ENCODE results near the gene TJAP1. TPM values are rescaled to one million over a fixed set of nuclear protein-coding genes. Genes with fewer than 3 reads are reported as not detected.

TJAP1 gene
- total and polyA plus RNA-seq, 8 donors: 12.9 to 44.5 (median 17.3) TPM

- TF ChIP-seq, protein P1, sequence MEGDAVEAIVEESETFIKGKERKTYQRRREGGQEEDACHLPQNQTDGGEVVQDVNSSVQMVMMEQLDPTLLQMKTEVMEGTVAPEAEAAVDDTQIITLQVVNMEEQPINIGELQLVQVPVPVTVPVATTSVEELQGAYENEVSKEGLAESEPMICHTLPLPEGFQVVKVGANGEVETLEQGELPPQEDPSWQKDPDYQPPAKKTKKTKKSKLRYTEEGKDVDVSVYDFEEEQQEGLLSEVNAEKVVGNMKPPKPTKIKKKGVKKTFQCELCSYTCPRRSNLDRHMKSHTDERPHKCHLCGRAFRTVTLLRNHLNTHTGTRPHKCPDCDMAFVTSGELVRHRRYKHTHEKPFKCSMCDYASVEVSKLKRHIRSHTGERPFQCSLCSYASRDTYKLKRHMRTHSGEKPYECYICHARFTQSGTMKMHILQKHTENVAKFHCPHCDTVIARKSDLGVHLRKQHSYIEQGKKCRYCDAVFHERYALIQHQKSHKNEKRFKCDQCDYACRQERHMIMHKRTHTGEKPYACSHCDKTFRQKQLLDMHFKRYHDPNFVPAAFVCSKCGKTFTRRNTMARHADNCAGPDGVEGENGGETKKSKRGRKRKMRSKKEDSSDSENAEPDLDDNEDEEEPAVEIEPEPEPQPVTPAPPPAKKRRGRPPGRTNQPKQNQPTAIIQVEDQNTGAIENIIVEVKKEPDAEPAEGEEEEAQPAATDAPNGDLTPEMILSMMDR (IDR thresholded peaks at IDR 0.05): no peak
- Histone ChIP-seq H3K36me3 (peaks cover 4 to 24% (median 18%) of the 10 kb centered on the region in 3 donors), H3K27ac (no peak overlapping the region), H3K4me3 (no peak overlapping the region), H3K27me3 (no peaks in the 10 kb centered on the region), H3K4me1 (no peaks in the 10 kb centered on the region), H3K9me3 (no peaks in the 10 kb centered on the region)
- WGBS, 2 donors: 93 to 95% methylated on average over 8 of the region's 8 CpGs
- DNase-seq (no peak), ATAC-seq (no peak), FAIRE-seq (no peak)
- intact Hi-C loops (cut with DNase I): no loop called here
Observed at GRCh38 chr6:43541774-43542471, 64.6 kb downstream of the TJAP1 start.

DNA sequence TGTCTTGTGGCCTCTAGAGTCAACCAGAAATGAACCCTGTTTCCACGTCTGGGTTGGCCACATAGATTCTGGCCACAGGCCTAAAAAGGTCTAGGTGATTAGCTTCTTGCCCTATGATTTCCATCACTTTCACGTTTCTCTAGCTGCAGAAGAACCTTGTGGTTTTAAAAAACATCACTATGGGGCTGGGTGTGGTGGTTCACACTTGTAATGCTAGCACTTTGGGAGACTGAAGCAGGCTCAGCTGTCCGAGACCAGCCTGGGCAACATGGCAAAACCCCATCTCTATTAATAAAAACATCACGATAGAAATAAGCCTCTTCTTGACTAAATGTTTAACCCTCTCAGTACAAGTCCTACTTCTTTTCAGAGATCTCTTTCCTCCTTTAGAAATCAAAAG is 67.1 kb downstream of the TJAP1 start:
- H3K36me3 ChIP-seq: peaks cover 4 to 46% (median 27%) of the 10 kb centered on the region in 3 donors
- TF ChIP-seq, protein P1 (IDR thresholded peaks at IDR 0.05): no peak
- intact Hi-C loops (cut with DNase I): no loop called here
- no peak for DNase-seq
- H3K4me3 ChIP-seq: no peak overlapping the region
- H3K27me3 ChIP-seq: no peaks in the 10 kb centered on the region
- no peaks in the 10 kb centered on the region for H3K4me1 ChIP-seq
- no peak for ATAC-seq
- H3K27ac ChIP-seq: no peak overlapping the region
- 66 to 67% methylated on average over 4 of the region's 4 CpGs for WGBS, 2 donors
- H3K9me3 ChIP-seq: no peaks in the 10 kb centered on the region
- no peak for FAIRE-seq

GRCh38 chr6:43547222-43547621 is 69.9 kb downstream of the TJAP1 start:
- intact Hi-C loops (cut with DNase I): no loop called here
- H3K36me3 ChIP-seq: peaks cover 4 to 67% (median 43%) of the 10 kb centered on the region in 3 donors

More at GRCh38 chr6:43547222-43547621, 69.9 kb downstream of the TJAP1 start:
- Histone ChIP-seq H3K27ac (no peak overlapping the region), H3K4me3 (no peak overlapping the region), H3K9me3 (no peaks in the 10 kb centered on the region), H3K4me1 (no peaks in the 10 kb centered on the region), H3K27me3 (no peaks in the 10 kb centered on the region)
- ATAC-seq (no peak), FAIRE-seq (no peak), DNase-seq (no peak)
- TF ChIP-seq, protein P1 (IDR thresholded peaks at IDR 0.05): no peak
- 79 to 90% methylated on average over 3 of the region's 3 CpGs for WGBS, 2 donors

Small RNA genes lying within 50 kb of the gene (microRNA-seq; reads per million reads assigned to microRNA genes)
- gene MIR6780B: 0 to 1.2 reads per million in 2 donors

Other genes with a start within 250 kb of the TJAP1 start
- gene DNPH1, start 248.1 kb upstream of the TJAP1 start, total RNA-seq: 10 to 100 TPM; 19.9 to 45.1 (median 38.4) TPM
- 10 to 100 TPM; 56.0 to 73.3 TPM for gene DNPH1, start 248.1 kb upstream of the TJAP1 start, polyA plus RNA-seq
- gene TTBK1, start 234.1 kb upstream of the TJAP1 start, total RNA-seq: under 1 TPM; 0.08 to 0.19 (median 0.14) TPM
- gene TTBK1, start 234.1 kb upstream of the TJAP1 start, polyA plus RNA-seq: under 1 TPM; 0.45 to 0.57 TPM
- under 1 TPM in 1 of 6 donors, not detected in 5; 0.16 TPM for gene SLC22A7, start 179.3 kb upstream of the TJAP1 start, total RNA-seq
- gene SLC22A7, start 179.3 kb upstream of the TJAP1 start, polyA plus RNA-seq: not detected
- gene CRIP3, start 168.7 kb upstream of the TJAP1 start, total RNA-seq: 1 to 10 TPM in 2 of 6 donors, under 1 TPM in 4; 0.46 to 4.6 (median 0.82) TPM
- gene CRIP3, start 168.7 kb upstream of the TJAP1 start, polyA plus RNA-seq: 1 to 10 TPM; 4.5 to 9.7 TPM
- 10 to 100 TPM in 2 of 6 donors, 1 to 10 TPM in 4; 6.2 to 13.0 (median 8.7) TPM for gene ZNF318, start 107.9 kb upstream of the TJAP1 start, total RNA-seq
- gene ZNF318, start 107.9 kb upstream of the TJAP1 start, polyA plus RNA-seq: 1 to 10 TPM; 6.2 to 9.4 TPM
- gene ABCC10, start 50.0 kb upstream of the TJAP1 start, total RNA-seq: 10 to 100 TPM; 14.0 to 21.8 (median 18.3) TPM
- gene ABCC10, start 50.0 kb upstream of the TJAP1 start, polyA plus RNA-seq: 10 to 100 TPM; 40.1 to 54.8 TPM
- 1 to 10 TPM in 1 of 6 donors, under 1 TPM in 3, not detected in 2; 0.22 to 1.1 (median 0.34) TPM for gene DLK2, start 22.0 kb upstream of the TJAP1 start, total RNA-seq
- under 1 TPM; 0.26 to 0.30 TPM for gene DLK2, start 22.0 kb upstream of the TJAP1 start, polyA plus RNA-seq
- gene LRRC73, start 32.8 kb downstream of the TJAP1 start, total RNA-seq: 1 to 10 TPM in 1 of 6 donors, under 1 TPM in 5; 0.60 to 1.1 (median 0.82) TPM
- 1 to 10 TPM in 1 of 2 donors, under 1 TPM in 1; 0.38 to 1.5 TPM for gene LRRC73, start 32.8 kb downstream of the TJAP1 start, polyA plus RNA-seq
- gene YIPF3, start 39.4 kb downstream of the TJAP1 start, total RNA-seq: 10 to 100 TPM; 60.6 to 81.1 (median 69.7) TPM
- 10 to 100 TPM; 60.3 to 92.2 TPM for gene YIPF3, start 39.4 kb downstream of the TJAP1 start, polyA plus RNA-seq
- gene POLR1C, start 39.5 kb downstream of the TJAP1 start, total RNA-seq: 10 to 100 TPM; 10.2 to 20.9 (median 18.8) TPM
- gene POLR1C, start 39.5 kb downstream of the TJAP1 start, polyA plus RNA-seq: 10 to 100 TPM; 15.7 to 31.3 TPM
- gene XPO5, start 98.5 kb downstream of the TJAP1 start, total RNA-seq: 10 to 100 TPM; 18.1 to 25.7 (median 22.9) TPM
- gene XPO5, start 98.5 kb downstream of the TJAP1 start, polyA plus RNA-seq: 10 to 100 TPM; 13.6 to 19.5 TPM
- gene POLH, start 98.6 kb downstream of the TJAP1 start, total RNA-seq: 10 to 100 TPM in 2 of 6 donors, 1 to 10 TPM in 4; 6.1 to 12.6 (median 9.0) TPM
- gene POLH, start 98.6 kb downstream of the TJAP1 start, polyA plus RNA-seq: 1 to 10 TPM; 1.9 to 2.2 TPM
- gene GTPBP2, start 151.7 kb downstream of the TJAP1 start, total RNA-seq: 10 to 100 TPM; 23.6 to 57.5 (median 29.8) TPM
- gene GTPBP2, start 151.7 kb downstream of the TJAP1 start, polyA plus RNA-seq: 10 to 100 TPM; 53.0 to 63.0 TPM
- gene MAD2L1BP, start 158.3 kb downstream of the TJAP1 start, total RNA-seq: 10 to 100 TPM in 4 of 6 donors, 1 to 10 TPM in 2; 6.5 to 11.8 (median 10.1) TPM
- 10 to 100 TPM in 1 of 2 donors, 1 to 10 TPM in 1; 9.1 to 18.6 TPM for gene MAD2L1BP, start 158.3 kb downstream of the TJAP1 start, polyA plus RNA-seq
- gene RSPH9, start 167.5 kb downstream of the TJAP1 start, total RNA-seq: under 1 TPM in 3 of 6 donors, not detected in 3; 0.06 to 0.16 (median 0.12) TPM
- gene RSPH9, start 167.5 kb downstream of the TJAP1 start, polyA plus RNA-seq: 1 to 10 TPM in 1 of 2 donors, under 1 TPM in 1; 0.08 to 1.1 TPM
- 10 to 100 TPM; 10.9 to 18.2 (median 14.3) TPM for gene MRPS18A, start 210.2 kb downstream of the TJAP1 start, total RNA-seq
- gene MRPS18A, start 210.2 kb downstream of the TJAP1 start, polyA plus RNA-seq: 10 to 100 TPM; 19.2 to 24.6 TPM

Measured in pancreas (tissue), 10 donors.